GM12878 (cell line): ENCODE data around the gene DIS3L2. TPM values are rescaled to one million over a fixed set of nuclear protein-coding genes. Genes with fewer than 3 reads are reported as not detected.
"Not testable (repeated sequence)": the region's sequence is repeated elsewhere in the genome, so short reads cannot be mapped to it uniquely, and the experiment has no call there.

ENCODE experiments used
- ATAC-seq: fragments of 200-7000 bp; cut with Tn5 transposase; 3 replicates; pipeline ENCODE4 v1.9.1; 2020; ENCODE audit warnings: mild to moderate bottlenecking, moderate library complexity
- BruUV-seq: library from RNA; stranded (reverse); fragments of 400-500 nt; replicated peaks from 2 replicates; lab custom pipeline; 2021; lab: Mats Ljungman, UMichigan
- CTCF ChIA-PET: fragments of 300-600 bp; sonication (Branson Sonifier 250); formaldehyde crosslinking; extraction: SDS; loops from one replicate; lab custom pipeline; 2021; ENCODE audit warnings: inconsistent platforms; lab: Yijun Ruan, JAX
- POLR2A ChIA-PET: fragments of 350-600 bp; formaldehyde crosslinking; extraction: SDS; loops from one replicate; lab custom pipeline; 2021; ENCODE audit warnings: inconsistent platforms; lab: Charles Lee
- RAD21 ChIA-PET: fragments of 300-600 bp; sonication (Branson Sonifier 250); formaldehyde crosslinking; loops from one replicate; lab custom pipeline; 2023; ENCODE audit warnings: antibody characterized with exemption; ENCODE audit not compliant: unreplicated experiment; lab: Charles Lee
- SMC1A ChIA-PET: fragments of 300-600 bp; sonication (Branson Sonifier 250); formaldehyde crosslinking; loops from one replicate; lab custom pipeline; 2023; ENCODE audit not compliant: unreplicated experiment, uncharacterized antibody; lab: Charles Lee
- DNase-seq: peaks from one replicate; pipeline ENCODE4 v3.0.0-alpha.2; 2011; ENCODE audit warnings: low read depth, low spot score
- FAIRE-seq: peaks from 3 replicates; lab custom pipeline; 2011; peaks lifted over from hg19 to GRCh38; lab: Jason Lieb, UNC
- H2AFZ ChIP-seq: 2 replicates; pipeline ENCODE4 v1.6.0; 2011; ENCODE audit warnings: low read depth, low read length, control low read depth; ENCODE audit not compliant: control insufficient read depth
- H3K27ac ChIP-seq: 2 replicates; pipeline ENCODE4 v1.5.1; 2011; ENCODE audit warnings: control low read depth; ENCODE audit not compliant: control insufficient read depth, insufficient read depth
- H3K27me3 ChIP-seq, 2 experiments: replicated peaks in 1 of 2; 2 replicates each; pipeline versions ENCODE4 v1.6.0 to v1.6.1; 2011; ENCODE audit warnings: low read length in 1 of 2; ENCODE audit not compliant: control insufficient read depth in 2 of 2, insufficient read depth in 2 of 2
- H3K36me3 ChIP-seq, 2 experiments: 2 replicates each; pipeline ENCODE4 v1.5.1; 2011; ENCODE audit warnings: low read length in 1 of 2; ENCODE audit not compliant: control insufficient read depth in 2 of 2, insufficient read depth in 2 of 2
- H3K4me1 ChIP-seq: 2 replicates; pipeline ENCODE4 v1.6.1; 2011; ENCODE audit warnings: mild to moderate bottlenecking, low read length, moderate library complexity, mixed read lengths; ENCODE audit not compliant: control insufficient read depth, insufficient read depth
- H3K4me2 ChIP-seq: 2 replicates; pipeline ENCODE4 v1.6.0; 2011; ENCODE audit warnings: control low read depth; ENCODE audit not compliant: control insufficient read depth, insufficient read depth
- H3K4me3 ChIP-seq: fragments of 200-600 bp; sonication (generic); 2 replicates; pipeline ENCODE4 v1.5.1; 2016
- H3K79me2 ChIP-seq: 2 replicates; pipeline ENCODE4 v1.6.0; 2011; ENCODE audit warnings: low read length; ENCODE audit not compliant: control insufficient read depth, insufficient read depth
- H3K9ac ChIP-seq: 2 replicates; pipeline ENCODE4 v1.8.0; 2011; ENCODE audit warnings: low read length, control low read depth, mixed read lengths; ENCODE audit not compliant: control insufficient read depth, insufficient read depth
- H3K9me3 ChIP-seq: replicated peaks from 3 replicates; pipeline ENCODE4 v1.5.1; 2011; ENCODE audit warnings: mild to moderate bottlenecking, low read length; ENCODE audit not compliant: control insufficient read depth, insufficient read depth
- H4K20me1 ChIP-seq: 2 replicates; pipeline ENCODE4 v1.6.0; 2011; ENCODE audit not compliant: control insufficient read depth, insufficient read depth
- WGBS: methylation state at CpG from one replicate; pipeline ENCODE4 v1.1.6; 2016; ENCODE audit warnings: low lambda C conversion rate; ENCODE audit not compliant: insufficient replicate concordance, insufficient coverage; ENCODE audit errors: missing lambda C conversion rate; 5-methylcytosine and 5-hydroxymethylcytosine counted together
- in situ Hi-C: fragments of 300-500 bp; cut with MboI; formaldehyde crosslinking; loops from 9 replicates; pipeline ENCODE4 v1.14.3; 2018; ENCODE audit warnings: mixed read lengths
- intact Hi-C: fragments of 100-400 bp; cut with micrococcal nuclease; formaldehyde crosslinking; loops from one replicate; pipeline ENCODE4 v1.14.2; 2022; ENCODE audit not compliant: unreplicated experiment
- polyA plus RNA-seq, 11 experiments: library from polyadenylated mRNA; depleted of rRNA in 4 of 11; unstranded in 6 of 11; stranded (reverse) in 5 of 11; fragments of >200 nt; fragmentation: Nextera tagmentation in 4 of 11; fragmentation: Illumina TruSeq in 1 of 11; extraction: Ambion mirVana in 4 of 11; extraction: Trizol in 1 of 11; gene quantifications; 1 replicate in 1 of 11; 2 replicates in 10 of 11; pipeline versions ENCODE4 v1.2.1 to v1.2.3, GENCODE V29; 2011 to 2016; ENCODE audit warnings: inconsistent platforms in 2 of 11, missing spikeins in 2 of 11, low read depth in 1 of 11
- total RNA-seq, 4 experiments: library from RNA; depleted of rRNA in 3 of 4; stranded (reverse); fragments of >200 nt in 3 of 4; fragmentation: Illumina TruSeq in 1 of 4; extraction: Trizol in 1 of 4; gene quantifications; 2 replicates each; pipeline versions ENCODE4 v1.2.1 to v1.2.3, GENCODE V29; 2013 to 2021
- TF ChIP-seq, protein P1 (sequence below), 3 experiments: IDR thresholded peaks in 2 of 3; conservative IDR thresholded peaks in 1 of 3; 2 replicates each; pipeline ENCODE4 v1.5.1; 2011; ENCODE audit warnings: low read depth in 3 of 3, low read length in 3 of 3, mild to moderate bottlenecking in 3 of 3, control low read depth in 2 of 3, moderate library complexity in 2 of 3, inconsistent platforms in 1 of 3, mixed read lengths in 1 of 3; ENCODE audit not compliant: control insufficient read depth in 2 of 3, insufficient read depth in 1 of 3; ENCODE audit errors: extremely low read depth in 1 of 3

The DIS3L2 gene
- total and polyA plus RNA-seq, 10 of the 15 experiments (the other 5 are each of a cell fraction or from before 2014, with no cell fraction given) = 3.5 to 27.1 (median 16.0) TPM

DNA sequence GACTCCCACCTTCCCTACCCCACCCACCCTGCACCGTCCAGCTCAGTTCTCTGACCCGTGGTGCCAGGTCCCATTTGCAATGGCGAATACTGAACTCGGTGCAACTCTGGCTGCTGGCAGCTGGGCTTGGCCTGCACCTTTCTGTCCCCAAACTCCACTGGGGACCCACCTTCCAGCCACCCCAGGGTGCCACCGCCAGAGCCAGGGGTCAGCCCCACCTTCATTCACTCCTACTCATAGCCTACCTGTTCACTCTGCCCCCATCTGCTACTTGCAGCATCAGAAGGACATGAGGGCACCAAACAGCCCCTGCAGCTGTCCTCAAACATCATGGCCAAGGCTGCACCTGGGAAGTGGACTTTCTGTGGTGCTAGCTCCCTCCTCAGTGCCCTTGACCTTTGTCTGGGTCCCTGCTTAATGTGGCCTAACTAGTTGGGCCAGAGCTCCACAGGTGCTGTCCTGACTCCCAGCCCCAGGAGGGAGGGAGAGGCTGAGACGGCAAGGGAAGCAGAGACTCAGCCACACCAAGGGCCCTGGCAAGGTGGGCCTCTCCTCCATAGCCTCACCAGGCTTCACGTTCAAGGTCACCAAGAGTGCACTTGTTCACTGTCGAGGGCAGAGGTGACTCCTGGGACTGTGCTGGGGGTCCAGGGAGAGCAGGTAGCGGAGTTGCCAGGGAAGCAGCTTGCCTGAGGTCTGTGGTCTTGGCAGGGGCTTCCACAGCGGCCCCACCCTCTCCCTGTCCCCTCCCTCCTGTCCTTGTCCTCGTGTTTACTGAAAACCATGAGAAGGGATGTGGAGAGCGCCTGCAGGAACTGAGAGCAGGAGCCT is 365.0 kb downstream of the DIS3L2 start:
- TF ChIP-seq, protein P1, sequence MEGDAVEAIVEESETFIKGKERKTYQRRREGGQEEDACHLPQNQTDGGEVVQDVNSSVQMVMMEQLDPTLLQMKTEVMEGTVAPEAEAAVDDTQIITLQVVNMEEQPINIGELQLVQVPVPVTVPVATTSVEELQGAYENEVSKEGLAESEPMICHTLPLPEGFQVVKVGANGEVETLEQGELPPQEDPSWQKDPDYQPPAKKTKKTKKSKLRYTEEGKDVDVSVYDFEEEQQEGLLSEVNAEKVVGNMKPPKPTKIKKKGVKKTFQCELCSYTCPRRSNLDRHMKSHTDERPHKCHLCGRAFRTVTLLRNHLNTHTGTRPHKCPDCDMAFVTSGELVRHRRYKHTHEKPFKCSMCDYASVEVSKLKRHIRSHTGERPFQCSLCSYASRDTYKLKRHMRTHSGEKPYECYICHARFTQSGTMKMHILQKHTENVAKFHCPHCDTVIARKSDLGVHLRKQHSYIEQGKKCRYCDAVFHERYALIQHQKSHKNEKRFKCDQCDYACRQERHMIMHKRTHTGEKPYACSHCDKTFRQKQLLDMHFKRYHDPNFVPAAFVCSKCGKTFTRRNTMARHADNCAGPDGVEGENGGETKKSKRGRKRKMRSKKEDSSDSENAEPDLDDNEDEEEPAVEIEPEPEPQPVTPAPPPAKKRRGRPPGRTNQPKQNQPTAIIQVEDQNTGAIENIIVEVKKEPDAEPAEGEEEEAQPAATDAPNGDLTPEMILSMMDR (IDR thresholded peaks at IDR 0.05 in 2 of 3, conservative IDR thresholded peaks at IDR 0.05 in 1 of 3; ENCODE audit: control insufficient read depth in 2 of 3, extremely low read depth in 1 of 3, insufficient read depth in 1 of 3, low read depth in 3 of 3, low read length in 3 of 3) = 0 out of 6 replicates have a peak, but pooled peaks of 1 of the 3 experiments have one; percentile 5
- H3K4me1 ChIP-seq = peaks cover 10% of the 10 kb centered on the region
- 34% methylated on average over 7 of the region's 12 CpGs for WGBS
- H3K9ac ChIP-seq, RAD21 ChIA-PET, H3K4me3 ChIP-seq, H3K9me3 ChIP-seq, POLR2A ChIA-PET, H3K36me3 ChIP-seq, H2AFZ ChIP-seq, DNase-seq, H3K27ac ChIP-seq, H4K20me1 ChIP-seq, FAIRE-seq, H3K79me2 ChIP-seq, ATAC-seq, H3K27me3 ChIP-seq, H3K4me2 ChIP-seq, BruUV-seq: not testable (repeated sequence)
- SMC1A ChIA-PET = interaction anchor here (0.8 to 2.0 kb wide), 2 partner anchors 403 to 419 kb away, joined by 4 read pairs; no protein-coding TSS in a partner anchor
- in situ Hi-C loops (loop anchor here (5.0 kb wide), 1 partner anchor 419 kb away; no protein-coding TSS in a partner anchor), intact Hi-C loops (loop anchor here (1.0 to 10.0 kb wide), 3 partner anchors 182 to 420 kb away; no protein-coding TSS in a partner anchor)
- CTCF ChIA-PET = interaction anchor here (0.7 to 4.7 kb wide), 14 partner anchors 11 to 425 kb away, joined by 3 to 33 read pairs (median 4); no protein-coding TSS in a partner anchor
